NCI-H82 (cell line): ENCODE results near the gene HIPK2.

Source experiments
- DNase-seq: peaks from one replicate; lab custom pipeline; 2025; lab: John Stamatoyannopoulos, UW

Gene HIPK2

GRCh38 chr7:139650429-139651100 lies 127.2 kb downstream of the HIPK2 start:
- DNase-seq = no peak

DNA sequence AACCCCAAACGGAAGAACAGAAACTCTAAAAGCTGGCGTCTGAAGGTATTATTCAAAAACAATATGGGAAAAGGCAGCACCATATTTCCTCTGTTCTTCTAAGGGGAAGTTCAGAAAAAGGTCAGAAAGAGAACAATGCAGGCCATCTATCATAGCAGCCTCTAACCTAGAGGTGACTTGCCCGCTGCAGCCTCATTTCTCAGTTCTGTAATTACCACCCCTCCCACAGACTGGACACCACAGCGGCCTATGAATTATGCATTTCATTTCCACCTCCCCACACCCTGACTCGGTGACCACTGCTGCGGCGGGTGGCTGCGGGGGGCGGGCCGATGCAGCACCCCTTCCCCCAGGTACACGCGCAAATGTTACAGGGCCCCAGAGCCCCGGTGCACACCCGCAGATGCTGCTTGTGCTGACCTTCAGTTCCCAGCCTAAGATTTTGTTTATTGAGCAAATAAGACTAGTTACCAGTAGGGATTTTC lies 128.8 kb downstream of the HIPK2 start:
- no peak for DNase-seq

DNA sequence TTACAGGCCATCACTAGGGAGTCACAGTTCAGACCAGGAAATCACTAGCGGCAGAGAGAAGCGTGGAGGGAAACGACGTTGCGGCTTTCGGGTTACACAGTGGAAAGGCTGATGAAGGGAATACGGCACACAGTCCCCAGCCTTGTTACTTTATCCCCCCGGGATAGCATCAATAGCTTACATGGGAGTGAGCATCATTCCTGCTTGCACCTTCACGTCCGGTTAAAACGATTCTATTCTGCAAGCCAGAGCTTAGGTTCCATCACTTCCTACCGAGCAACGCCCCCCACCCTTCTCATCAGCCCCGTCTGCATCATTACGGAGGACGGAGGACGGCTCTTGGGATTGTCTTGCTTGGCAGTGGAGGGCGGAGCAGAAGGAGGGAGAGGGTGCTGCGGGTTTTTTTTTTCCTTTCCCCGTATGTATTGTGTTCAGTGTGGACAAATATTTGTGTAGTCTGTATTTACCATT lies 129.4 kb downstream of the HIPK2 start:
- no peak for DNase-seq

DNA sequence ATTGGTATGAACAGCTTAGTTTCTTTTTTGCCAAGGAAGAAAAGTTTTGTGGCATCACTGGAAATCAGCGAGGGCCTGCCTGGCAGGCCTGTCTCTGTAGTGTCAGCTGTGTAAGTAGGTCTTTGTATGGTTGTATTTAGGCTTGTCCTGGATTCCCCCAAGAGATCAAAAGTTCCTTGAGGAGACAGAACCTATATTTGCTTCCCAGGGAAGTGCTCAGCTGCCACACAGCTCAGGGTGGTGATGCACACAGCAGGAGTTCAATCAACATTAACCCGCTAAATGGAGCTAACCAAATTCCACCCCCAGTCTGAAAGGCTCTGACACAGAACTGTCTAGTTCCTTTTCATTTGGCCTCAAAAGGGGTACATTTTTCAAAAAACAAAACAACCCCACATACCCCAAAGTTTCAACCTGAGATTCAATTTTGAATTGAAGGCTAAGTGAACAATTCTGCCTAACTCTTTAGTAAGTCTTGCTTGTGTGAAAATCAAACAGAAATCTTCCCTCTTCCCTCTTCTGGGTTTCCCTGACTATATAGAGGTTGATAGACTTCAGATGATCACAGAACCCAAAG lies 129.9 kb downstream of the HIPK2 start:
- no peak for DNase-seq

- no peak for DNase-seq
Observed at GRCh38 chr7:139647085-139647484, 130.7 kb downstream of the HIPK2 start.

DNA sequence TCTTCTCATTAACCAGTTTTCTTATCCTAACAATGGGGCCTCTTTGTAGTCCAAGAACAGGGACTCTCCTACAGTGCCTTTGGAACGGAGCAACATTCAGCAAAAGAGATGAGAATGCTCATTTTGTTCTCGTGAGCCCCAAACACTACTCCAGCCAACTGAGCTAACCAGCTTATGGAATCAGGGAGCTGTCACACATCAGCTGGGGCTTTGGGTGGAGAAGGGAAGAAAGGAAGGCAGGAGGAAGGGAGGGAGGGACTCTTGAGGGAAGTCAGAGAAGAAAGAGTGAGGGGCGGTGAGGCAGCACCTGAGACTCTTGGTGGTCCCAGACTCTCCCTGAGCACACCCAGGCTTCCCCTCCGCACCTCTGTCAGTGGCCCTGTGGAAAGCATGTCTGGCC lies 131.2 kb downstream of the HIPK2 start:
- peak; percentile 37 for DNase-seq

DNA sequence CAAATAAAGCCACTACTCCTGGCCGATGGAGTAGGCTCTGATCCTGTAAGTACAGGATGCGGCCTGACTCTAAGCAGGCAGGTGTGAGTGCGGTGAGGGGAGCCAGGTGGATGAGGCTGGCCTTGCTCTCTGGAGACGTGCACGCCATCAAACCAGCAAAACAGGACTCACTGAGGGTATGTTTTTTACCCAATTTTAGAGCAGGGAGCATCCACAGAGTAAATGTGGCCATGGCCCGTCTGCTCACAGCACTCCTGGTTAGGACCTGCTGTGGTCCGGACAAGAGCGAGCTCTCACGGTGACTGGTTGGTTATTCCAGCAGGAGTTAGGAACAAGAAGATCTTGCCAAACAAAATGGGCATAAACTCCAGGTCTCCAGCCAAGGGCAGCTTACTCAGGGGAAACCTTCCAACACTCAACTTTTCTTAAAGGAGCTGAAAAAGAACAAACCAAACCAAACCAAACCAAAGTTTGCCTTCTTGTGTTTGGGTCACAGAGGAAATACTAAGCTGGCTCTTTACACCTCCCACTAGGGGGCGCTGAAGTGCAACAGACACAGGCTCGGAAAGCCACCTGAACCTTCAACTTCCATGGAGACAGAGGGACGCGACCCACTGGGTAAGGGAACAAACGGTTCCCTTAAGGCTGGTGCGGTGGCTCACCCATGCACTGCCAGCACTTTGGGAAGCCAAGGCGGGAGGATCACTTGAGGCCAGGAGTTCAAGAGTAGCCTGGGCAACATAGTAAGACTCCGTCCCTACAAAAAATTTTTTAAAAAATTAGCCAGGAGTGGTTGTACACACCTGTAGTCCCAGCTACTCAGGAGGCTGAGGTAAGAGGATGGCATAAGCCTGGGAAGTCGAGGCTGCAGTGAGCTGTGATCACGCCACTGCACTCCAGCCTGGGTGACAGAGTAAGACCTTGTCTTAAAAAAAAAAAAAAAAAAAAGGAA lies 131.9 kb downstream of the HIPK2 start:
- DNase-seq = peak; percentile 90

- no peak for DNase-seq
Observed at GRCh38 chr7:139643951-139644585, 133.7 kb downstream of the HIPK2 start.

DNA sequence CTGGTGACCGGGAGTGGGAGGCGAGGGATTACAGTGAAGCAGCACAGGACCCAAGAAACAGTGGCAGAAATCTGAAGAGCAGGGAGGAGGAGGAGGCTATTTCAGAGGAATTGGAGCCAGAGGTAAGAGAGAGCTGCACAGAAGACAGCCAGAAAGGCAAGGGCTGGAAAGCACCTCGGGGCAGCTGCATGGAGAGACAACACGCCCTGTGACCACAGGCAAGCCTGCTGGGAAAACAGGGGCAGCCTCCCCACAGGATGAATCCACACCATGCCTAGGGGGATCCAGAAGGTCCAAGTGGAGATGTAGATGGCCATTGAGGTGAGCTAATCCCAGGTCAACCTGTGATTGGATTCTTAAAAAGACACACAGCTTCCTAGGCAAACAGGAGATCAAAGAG lies 135.5 kb downstream of the HIPK2 start:
- DNase-seq = no peak

DNA sequence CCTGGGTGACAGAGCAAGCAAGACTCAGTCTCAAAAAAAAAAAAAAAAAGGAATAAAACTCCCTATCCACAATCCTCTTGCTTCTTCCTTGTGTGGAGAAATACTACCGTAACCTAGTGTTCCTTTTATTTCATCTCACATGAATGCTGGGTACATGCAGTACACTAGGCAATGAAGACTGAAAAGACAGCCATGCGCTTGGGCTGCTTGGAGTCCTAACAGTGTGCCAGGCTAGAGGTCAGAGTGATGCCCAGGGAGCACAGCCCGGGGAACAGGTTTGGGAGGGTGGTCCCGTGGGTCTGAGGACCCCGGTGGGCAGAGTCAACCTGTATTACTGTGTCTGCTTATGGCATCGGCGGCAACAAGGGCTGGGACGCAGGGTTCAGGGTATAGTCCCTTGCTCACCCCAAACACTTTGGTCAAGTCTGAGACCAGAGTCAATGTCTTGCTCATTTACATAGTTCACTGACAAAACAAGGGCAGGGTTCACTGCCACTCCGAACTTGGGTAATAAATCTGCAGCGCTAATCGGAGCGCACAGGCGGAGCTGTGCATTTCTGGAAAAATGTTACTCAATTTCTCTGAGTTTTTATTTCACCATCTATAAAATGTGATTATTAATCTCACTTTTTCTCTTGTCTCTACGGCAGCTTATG lies 136.3 kb downstream of the HIPK2 start:
- no peak for DNase-seq

GRCh38 chr7:139640681-139641080 lies 137.1 kb downstream of the HIPK2 start:
- no peak for DNase-seq

- DNase-seq = no peak
Observed at GRCh38 chr7:139639563-139639962, 138.2 kb downstream of the HIPK2 start.

- DNase-seq = no peak
Observed at GRCh38 chr7:139635526-139636302, 142.1 kb downstream of the HIPK2 start.

DNA sequence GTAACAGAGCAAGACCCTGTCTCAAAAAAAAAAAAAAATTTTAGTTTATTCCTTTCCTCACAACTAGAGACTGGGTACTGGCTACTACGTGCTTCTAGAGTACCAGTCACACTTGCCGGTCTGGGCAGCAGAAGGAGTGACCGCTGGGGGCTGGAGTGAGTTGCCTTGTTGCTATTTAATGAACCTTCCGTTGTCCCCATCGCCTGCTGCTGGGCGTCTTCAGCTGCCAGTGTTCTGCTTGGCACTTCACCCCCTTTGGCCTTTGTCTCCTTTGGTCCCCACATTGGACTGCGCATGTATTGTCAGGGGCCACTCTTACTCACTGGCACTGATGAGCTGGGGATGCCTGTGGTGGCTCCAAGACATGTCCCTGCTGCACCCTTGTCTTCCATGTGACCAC lies 143.7 kb downstream of the HIPK2 start:
- DNase-seq = no peak

DNA sequence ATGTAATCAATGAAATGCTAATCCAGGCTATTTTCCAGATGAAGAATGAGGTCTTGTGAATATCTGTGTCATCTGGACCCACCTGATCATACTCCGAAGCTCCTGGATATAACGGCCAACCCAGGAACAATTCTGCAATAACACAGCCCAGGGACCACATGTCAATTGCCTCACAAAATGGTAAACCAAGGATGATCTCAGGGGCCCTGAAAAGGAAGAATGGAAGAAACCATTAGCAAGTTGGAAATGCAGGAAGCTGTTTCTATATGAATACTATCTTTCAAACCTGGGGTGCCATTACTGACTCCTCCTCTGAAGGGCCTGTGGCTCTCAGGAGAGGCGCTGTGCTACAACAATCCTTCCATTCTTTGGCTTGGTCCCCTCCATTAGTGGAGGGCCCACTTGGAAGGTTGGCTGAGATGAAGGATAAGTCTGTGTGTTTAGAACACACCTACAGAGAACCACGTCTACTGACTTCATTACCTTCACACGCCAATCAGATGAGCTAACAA lies 146.2 kb downstream of the HIPK2 start:
- no peak for DNase-seq

DNA sequence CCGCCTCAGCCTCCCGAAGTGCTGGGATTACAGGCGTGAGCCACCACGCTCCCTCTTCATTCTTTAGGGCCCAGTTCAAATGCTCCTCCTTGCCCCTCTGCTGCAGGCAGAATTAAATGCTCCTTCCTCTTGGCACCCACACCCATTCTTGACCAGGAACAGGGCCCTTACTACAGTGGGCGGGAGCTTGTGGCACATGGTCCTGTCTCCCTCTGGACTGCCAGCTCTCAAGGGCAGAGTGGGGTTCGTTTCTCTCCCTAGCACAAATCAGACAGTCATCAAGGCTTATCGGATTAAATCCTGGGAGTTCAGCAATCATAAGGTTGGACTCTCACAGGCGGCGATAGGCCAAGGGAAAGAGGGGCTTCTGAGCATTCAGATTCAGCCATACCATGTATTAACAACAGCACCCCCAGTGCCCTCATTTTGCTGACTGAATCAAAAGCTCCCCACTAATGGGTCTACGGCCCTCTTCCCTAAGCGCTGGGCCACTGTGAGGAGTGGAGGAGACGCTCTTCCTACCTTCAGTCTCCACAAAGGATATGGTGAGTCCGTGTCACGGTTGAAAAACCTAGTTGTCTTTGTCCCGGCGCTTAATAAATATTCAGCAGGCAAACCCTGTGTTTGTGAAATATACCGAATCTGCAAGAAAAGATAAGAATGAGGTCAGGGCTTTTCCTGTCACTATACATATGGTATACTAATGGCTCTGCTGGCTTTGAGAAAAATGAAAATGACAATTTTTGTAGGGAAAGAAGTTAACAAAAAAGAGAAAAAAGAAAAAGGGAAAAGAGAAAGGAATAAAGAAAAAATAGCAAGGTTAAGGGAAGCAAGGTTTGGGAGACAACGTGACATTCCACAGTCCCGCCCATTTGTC lies 146.9 kb downstream of the HIPK2 start:
- DNase-seq = peak; percentile 73

DNA sequence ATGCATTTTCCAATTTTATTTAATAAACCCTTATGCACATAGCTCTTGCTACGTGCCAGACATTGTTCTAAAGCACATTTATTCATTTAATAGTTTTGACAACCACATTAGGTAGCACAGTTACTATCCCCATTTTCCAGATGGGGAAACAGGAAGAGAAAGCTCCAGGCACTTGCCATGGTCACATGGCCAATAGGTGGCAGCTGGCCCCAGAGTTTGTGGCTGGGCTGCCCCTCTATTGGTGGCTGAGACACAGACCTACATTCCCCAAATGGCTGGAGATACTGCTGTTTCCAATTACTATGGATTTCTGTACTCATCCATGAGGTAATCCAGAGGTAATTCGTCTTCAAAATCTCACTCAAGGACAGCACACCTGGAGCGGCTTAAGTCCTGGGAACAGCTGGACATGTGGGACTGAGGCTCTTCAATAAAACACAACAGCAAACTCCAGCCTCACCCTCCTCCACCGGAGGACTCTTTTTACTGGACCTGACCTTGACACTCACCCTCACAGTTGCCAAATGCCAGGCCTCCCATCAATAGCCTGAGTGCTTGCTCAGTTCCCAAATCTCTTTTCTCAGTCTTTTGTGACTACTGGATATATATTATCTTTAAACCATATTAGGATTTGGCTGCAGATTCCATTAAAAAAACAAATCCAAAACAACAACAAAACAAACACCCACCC lies 148.3 kb downstream of the HIPK2 start:
- DNase-seq = peak; percentile 67

DNA sequence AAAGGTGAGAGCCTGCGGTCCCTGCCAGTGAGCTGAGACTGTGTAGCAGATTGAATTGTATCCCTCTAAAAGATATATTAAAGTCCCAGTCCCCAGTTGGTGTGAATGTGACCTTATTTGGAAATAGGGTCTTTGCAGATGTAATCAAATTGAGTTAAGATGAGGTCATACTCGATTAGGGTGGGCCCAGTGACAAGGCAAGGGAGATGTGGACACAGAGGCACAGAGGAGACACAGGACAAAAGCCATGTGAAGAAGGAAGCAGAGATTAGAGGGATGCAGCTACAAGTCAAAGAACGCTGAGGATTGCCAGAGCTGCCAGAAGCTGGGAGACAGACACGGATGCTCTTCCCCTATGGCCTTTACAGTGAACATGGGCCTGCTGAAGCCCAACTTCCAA lies 150.0 kb downstream of the HIPK2 start:
- DNase-seq = no peak

GRCh38 chr7:139626817-139627216 lies 151.0 kb downstream of the HIPK2 start:
- DNase-seq = no peak
